Uterus (tissue), 4 donors: ENCODE results near the gene THOC6. TPM values are rescaled to one million over a fixed set of nuclear protein-coding genes. Genes with fewer than 3 reads are reported as not detected.

Experiments
- DNase-seq, 2 donors: peaks; one replicate each; pipeline ENCODE4 v3.0.0-alpha.2; 2019 to 2020
- H3K27ac ChIP-seq, 2 donors: fragments of 200-600 bp; sonication (generic); 1 replicate in 1 of 2; 2 replicates in 1 of 2; pipeline ENCODE4 v1.5.1; 2016 to 2018
- H3K27me3 ChIP-seq, 2 donors: fragments of 200-600 bp; sonication (generic); one replicate each; pipeline ENCODE4 v1.5.1; 2018 to 2019; ENCODE audit warnings: control low read depth in 1 of 2
- H3K36me3 ChIP-seq, 2 donors: fragments of 200-600 bp; sonication (generic); one replicate each; pipeline ENCODE4 v1.5.1; 2019; ENCODE audit warnings: control low read depth in 1 of 2
- H3K4me1 ChIP-seq, 2 donors: fragments of 200-600 bp; sonication (generic); one replicate each; pipeline ENCODE4 v1.5.1; 2018 to 2019; ENCODE audit warnings: control low read depth in 1 of 2
- H3K4me3 ChIP-seq, 2 donors: fragments of 200-600 bp; sonication (generic); 1 replicate in 1 of 2; 2 replicates in 1 of 2; pipeline ENCODE4 v1.5.1; 2018 to 2019; ENCODE audit warnings: mild to moderate bottlenecking in 1 of 2
- H3K9me3 ChIP-seq, 2 donors: fragments of 200-600 bp; sonication (generic); one replicate each; pipeline ENCODE4 v1.5.1; 2019; ENCODE audit warnings: control low read depth in 1 of 2
- CTCF ChIP-seq, 4 experiments: fragments of 200-600 bp in 2 of 4; fragments of 450-650 bp in 2 of 4; sonication (generic) in 2 of 4; IDR thresholded peaks; one replicate each; pipeline ENCODE4 v1.5.1; 2016 to 2019; ENCODE audit warnings: antibody characterized with exemption in 4 of 4, mild to moderate bottlenecking in 2 of 4, moderate library complexity in 1 of 4
- POLR2A ChIP-seq, 2 donors: fragments of 450-650 bp; IDR thresholded peaks; one replicate each; pipeline ENCODE4 v1.6.1; 2016; ENCODE audit warnings: antibody characterized with exemption in 2 of 2, mild to moderate bottlenecking in 1 of 2, moderate library complexity in 1 of 2
- intact Hi-C: fragments of 100-400 bp; cut with DNase I; formaldehyde crosslinking; loops from one replicate; pipeline ENCODE4 v1.15.1; 2023; ENCODE audit warnings: low total_unique reads
- total RNA-seq, 4 donors: library from RNA; depleted of rRNA in 3 of 4; stranded (reverse); fragments of >200 nt in 3 of 4; gene quantifications; one replicate each; pipeline versions ENCODE4 v1.1.0 to v1.2.4, GENCODE V29; 2014 to 2023
- donor health status: DM: yes; HTN: yes; CAD: no.

Gene THOC6
- total RNA-seq, 4 donors from 2014 or later: 3.8 to 29.0 (median 22.3) TPM

- H3K27me3 ChIP-seq: peaks cover 3 to 12% of the 10 kb centered on the region in 2 donors
- no peak overlapping the region for H3K4me3 ChIP-seq
- no peaks in the 10 kb centered on the region for H3K9me3 ChIP-seq
- TF ChIP-seq CTCF (IDR thresholded peaks at IDR 0.05): no peak
- TF ChIP-seq POLR2A (IDR thresholded peaks at IDR 0.05): no peak
- intact Hi-C loops: no loop called here
- no peak for DNase-seq
- H3K36me3 ChIP-seq: no peaks in the 10 kb centered on the region
- no peaks in the 10 kb centered on the region for H3K4me1 ChIP-seq
- no peak overlapping the region for H3K27ac ChIP-seq
These were observed 16.5 kb upstream of the THOC6 start for GRCh38 chr16:3007059-3007956.

GRCh38 chr16:3007957-3008689 is 15.7 kb upstream of the THOC6 start:
- H3K4me1 ChIP-seq: no peaks in the 10 kb centered on the region
- H3K27me3 ChIP-seq: peaks cover 11 to 12% of the 10 kb centered on the region in 2 donors
- no peak for DNase-seq
- intact Hi-C loops: no loop called here
- no peak overlapping the region for H3K4me3 ChIP-seq
- H3K27ac ChIP-seq: no peak overlapping the region
- TF ChIP-seq POLR2A (IDR thresholded peaks at IDR 0.05): no peak
- TF ChIP-seq CTCF (IDR thresholded peaks at IDR 0.05): no peak
- H3K9me3 ChIP-seq: no peaks in the 10 kb centered on the region
- H3K36me3 ChIP-seq: no peaks in the 10 kb centered on the region

GRCh38 chr16:3008690-3009037 is 15.2 kb upstream of the THOC6 start:
- Histone ChIP-seq H3K27ac (no peak overlapping the region), H3K9me3 (no peaks in the 10 kb centered on the region), H3K36me3 (no peaks in the 10 kb centered on the region), H3K4me3 (no peak overlapping the region), H3K4me1 (no peaks in the 10 kb centered on the region), H3K27me3 (peaks cover 12 to 15% of the 10 kb centered on the region in 2 donors)
- no peak for DNase-seq
- intact Hi-C loops: no loop called here
- TF ChIP-seq POLR2A (IDR thresholded peaks at IDR 0.05): no peak
- TF ChIP-seq CTCF (IDR thresholded peaks at IDR 0.05): no peak

- Histone ChIP-seq H3K36me3 (no peaks in the 10 kb centered on the region), H3K9me3 (no peaks in the 10 kb centered on the region), H3K27me3 (peaks cover 12 to 15% of the 10 kb centered on the region in 2 donors), H3K27ac (no peak overlapping the region), H3K4me3 (no peak overlapping the region), H3K4me1 (no peaks in the 10 kb centered on the region)
- TF ChIP-seq CTCF (IDR thresholded peaks at IDR 0.05) (no peak), POLR2A (IDR thresholded peaks at IDR 0.05) (no peak)
- intact Hi-C loops: no loop called here
- DNase-seq: no peak
These were observed 14.1 kb upstream of the THOC6 start for GRCh38 chr16:3009568-3010390.
